Osteoblast (primary cell): Measurements from ENCODE around the gene ASCL5. TPM values are rescaled to one million over a fixed set of nuclear protein-coding genes. Genes with fewer than 3 reads are reported as not detected.

Source experiments
- DNase-seq: peaks from one replicate; pipeline ENCODE4 v3.0.0; 2011; ENCODE audit warnings: low spot score, mixed read lengths; ENCODE audit not compliant: insufficient read length; ENCODE audit errors: missing footprints
- H2AFZ ChIP-seq: 2 replicates; pipeline ENCODE4 v1.6.0; 2011; ENCODE audit warnings: mild to moderate bottlenecking, low read length
- H3K27ac ChIP-seq: 2 replicates; pipeline ENCODE4 v1.5.1; 2011; ENCODE audit warnings: mild to moderate bottlenecking, low read depth, low read length, moderate library complexity
- H3K27me3 ChIP-seq: 2 replicates; pipeline ENCODE4 v1.6.0; 2012; ENCODE audit warnings: mild to moderate bottlenecking, control low read depth, inconsistent platforms, low read length, moderate library complexity; ENCODE audit not compliant: insufficient read depth
- H3K36me3 ChIP-seq: 2 replicates; pipeline ENCODE4 v1.5.1; 2011; ENCODE audit warnings: mild to moderate bottlenecking, low read length, control low read depth, moderate library complexity; ENCODE audit not compliant: insufficient read depth
- H3K4me1 ChIP-seq: 2 replicates; pipeline ENCODE4 v1.5.1; 2011; ENCODE audit warnings: mild to moderate bottlenecking, low read length, control low read depth, moderate library complexity; ENCODE audit not compliant: insufficient read depth
- H3K4me2 ChIP-seq: 2 replicates; pipeline ENCODE4 v1.6.0; 2011; ENCODE audit warnings: mild to moderate bottlenecking, low read length; ENCODE audit not compliant: insufficient read depth
- H3K4me3 ChIP-seq: fragments of 200-600 bp; sonication (generic); 3 replicates; pipeline ENCODE4 v1.5.1; 2012; ENCODE audit warnings: mild to moderate bottlenecking, low read length, inconsistent platforms; ENCODE audit not compliant: insufficient read depth
- H3K79me2 ChIP-seq: 2 replicates; pipeline ENCODE4 v1.6.0; 2012; ENCODE audit warnings: mild to moderate bottlenecking, low read length, control low read depth, inconsistent platforms; ENCODE audit not compliant: insufficient read depth
- H3K9me3 ChIP-seq: 2 replicates; pipeline ENCODE4 v1.5.1; 2011; ENCODE audit warnings: low read depth, low read length, control low read depth
- H4K20me1 ChIP-seq: 2 replicates; pipeline ENCODE4 v1.6.0; 2012; ENCODE audit warnings: mild to moderate bottlenecking, low read length, control low read depth; ENCODE audit not compliant: insufficient read depth
- CTCF ChIP-seq: IDR thresholded peaks from 2 replicates; pipeline ENCODE4 v1.5.1; 2011; ENCODE audit warnings: mild to moderate bottlenecking, low read depth, low read length, moderate library complexity; ENCODE audit errors: extremely low read depth
- total RNA-seq: library from RNA; depleted of rRNA; stranded (reverse); fragments of >200 nt; gene quantifications from 2 replicates; pipeline ENCODE4 v1.2.3, GENCODE V29; 2012

ASCL5 gene
- total RNA-seq, 1 donor, result not detected

- no peak overlapping the region for H3K4me2 ChIP-seq
- no peak overlapping the region for H2AFZ ChIP-seq
- no peaks in the 10 kb centered on the region for H3K27me3 ChIP-seq
- H3K4me3 ChIP-seq, result no peak overlapping the region
- TF ChIP-seq CTCF, result no peak
- peaks cover 71% of the 10 kb centered on the region for H3K36me3 ChIP-seq
- H4K20me1 ChIP-seq, result peaks cover 28% of the 10 kb centered on the region
- H3K9me3 ChIP-seq, result no peaks in the 10 kb centered on the region
- H3K27ac ChIP-seq, result no peak overlapping the region
- DNase-seq, result no peak
- H3K79me2 ChIP-seq, result no peaks in the 10 kb centered on the region
- H3K4me1 ChIP-seq, result no peaks in the 10 kb centered on the region
These were observed 19.8 kb upstream of the ASCL5 start for GRCh38 chr1:201146626-201147390.

- Histone ChIP-seq H3K36me3 (peaks cover 66% of the 10 kb centered on the region), H4K20me1 (peaks cover 33% of the 10 kb centered on the region)
These were observed 18.8 kb upstream of the ASCL5 start for GRCh38 chr1:201145816-201146215.

GRCh38 chr1:201145132-201145531 is 18.1 kb upstream of the ASCL5 start:
- no peak overlapping the region for H3K4me3 ChIP-seq
- peaks cover 59% of the 10 kb centered on the region for H3K36me3 ChIP-seq
- H3K4me1 ChIP-seq, result no peaks in the 10 kb centered on the region
- H4K20me1 ChIP-seq, result peaks cover 33% of the 10 kb centered on the region
- DNase-seq, result no peak
- no peak overlapping the region for H3K4me2 ChIP-seq
- H3K79me2 ChIP-seq, result no peaks in the 10 kb centered on the region
- no peak overlapping the region for H2AFZ ChIP-seq
- no peaks in the 10 kb centered on the region for H3K9me3 ChIP-seq
- no peak overlapping the region for H3K27ac ChIP-seq
- no peak for TF ChIP-seq CTCF
- no peaks in the 10 kb centered on the region for H3K27me3 ChIP-seq

More at GRCh38 chr1:201145816-201146215, 18.8 kb upstream of the ASCL5 start:
- DNase-seq, result no peak
- Histone ChIP-seq H3K27ac (no peak overlapping the region), H3K79me2 (no peaks in the 10 kb centered on the region), H2AFZ (no peak overlapping the region), H3K27me3 (no peaks in the 10 kb centered on the region), H3K9me3 (no peaks in the 10 kb centered on the region), H3K4me3 (no peak overlapping the region), H3K4me1 (no peaks in the 10 kb centered on the region), H3K4me2 (no peak overlapping the region)
- no peak for TF ChIP-seq CTCF

DNA sequence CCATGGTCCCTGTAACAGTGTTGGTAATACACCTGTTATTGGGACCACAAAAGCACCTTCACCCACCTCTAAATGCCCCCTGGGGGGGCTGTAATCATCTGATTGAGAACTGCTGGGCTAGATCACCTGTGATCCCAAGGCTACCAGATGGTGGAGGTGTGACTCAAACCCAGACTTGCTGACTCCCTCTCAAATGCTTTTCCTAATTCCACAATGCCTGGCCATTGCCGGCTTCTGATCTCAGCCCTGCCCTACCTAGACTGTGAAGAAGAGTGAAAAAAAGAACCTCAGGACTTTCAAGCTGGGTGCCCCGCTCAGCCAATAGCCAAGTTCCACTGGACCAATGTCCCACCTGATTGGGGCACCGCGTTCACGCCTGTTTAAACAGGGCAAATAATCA is 17.7 kb upstream of the ASCL5 start:
- Histone ChIP-seq H2AFZ (no peak overlapping the region), H3K27ac (no peak overlapping the region), H3K9me3 (no peaks in the 10 kb centered on the region), H3K27me3 (no peaks in the 10 kb centered on the region), H3K4me3 (no peak overlapping the region), H3K4me2 (no peak overlapping the region), H3K79me2 (no peaks in the 10 kb centered on the region), H4K20me1 (peaks cover 32% of the 10 kb centered on the region), H3K4me1 (no peaks in the 10 kb centered on the region), H3K36me3 (peaks cover 55% of the 10 kb centered on the region)
- DNase-seq, result no peak
- no peak for TF ChIP-seq CTCF
